HG03442 (cell line): ENCODE results near the gene TMEM229A.
"Not testable (repeated sequence)": the region's sequence is repeated elsewhere in the genome, so short reads cannot be mapped to it uniquely, and the experiment has no call there.

ENCODE experiments used
- ATAC-seq: cut with Tn5 transposase; IDR thresholded peaks from one replicate; pipeline ENCODE4 v1.9.1; 2021; ENCODE audit warnings: mild to moderate bottlenecking, moderate library complexity; ENCODE audit not compliant: unreplicated experiment

Gene TMEM229A

GRCh38 chr7:124033095-124033806, 384 bp upstream of the TMEM229A start:
- ATAC-seq, result no peak

GRCh38 chr7:124031919-124032318, 948 bp downstream of the TMEM229A start:
- no peak for ATAC-seq

- no peak for ATAC-seq
Measured at GRCh38 chr7:124031406-124031805, 1.5 kb downstream of the TMEM229A start.

GRCh38 chr7:124030964-124031363, 1.9 kb downstream of the TMEM229A start:
- no peak for ATAC-seq

GRCh38 chr7:124029396-124030188, 3.3 kb downstream of the TMEM229A start:
- ATAC-seq, result no peak

GRCh38 chr7:124027236-124027635, 5.6 kb downstream of the TMEM229A start:
- ATAC-seq, result no peak

- not testable (repeated sequence) for ATAC-seq
Measured at GRCh38 chr7:124024329-124024728, 8.5 kb downstream of the TMEM229A start.

- no peak for ATAC-seq
Measured at GRCh38 chr7:124022551-124022950, 10.3 kb downstream of the TMEM229A start.

GRCh38 chr7:124020060-124020459, 12.8 kb downstream of the TMEM229A start:
- no peak for ATAC-seq

- ATAC-seq, result no peak
Measured at GRCh38 chr7:124013306-124013705, 19.6 kb downstream of the TMEM229A start.

- ATAC-seq, result no peak
Measured at GRCh38 chr7:124012864-124013263, 20.0 kb downstream of the TMEM229A start.

- ATAC-seq, result no peak
Measured at GRCh38 chr7:124009321-124009720, 23.5 kb downstream of the TMEM229A start.

- ATAC-seq, result not testable (repeated sequence)
Measured at GRCh38 chr7:124008296-124008695, 24.6 kb downstream of the TMEM229A start.

- ATAC-seq, result no peak
Measured at GRCh38 chr7:123999703-124000102, 33.2 kb downstream of the TMEM229A start.

GRCh38 chr7:123998921-123999320, 33.9 kb downstream of the TMEM229A start:
- no peak for ATAC-seq

- no peak for ATAC-seq
Measured at GRCh38 chr7:123996327-123996625, 36.6 kb downstream of the TMEM229A start.

- peak; percentile 68 for ATAC-seq
Measured at GRCh38 chr7:123995617-123996326, 37.1 kb downstream of the TMEM229A start.

- no peak for ATAC-seq
Measured at GRCh38 chr7:123994449-123994848, 38.4 kb downstream of the TMEM229A start.

- no peak for ATAC-seq
Measured at GRCh38 chr7:123993996-123994395, 38.9 kb downstream of the TMEM229A start.

GRCh38 chr7:123992913-123993518, 39.9 kb downstream of the TMEM229A start:
- ATAC-seq, result no peak

- ATAC-seq, result no peak
Measured at GRCh38 chr7:123987445-123987844, 45.4 kb downstream of the TMEM229A start.
